Mesothelial cell of epicardium (in vitro differentiated cells): ENCODE results near the gene PLEKHN1. TPM values are rescaled to one million over a fixed set of nuclear protein-coding genes. Genes with fewer than 3 reads are reported as not detected.
A peak's percentile ranks its signal among the peaks of the same experiment; 100 is the strongest.

ENCODE experiments used
- DNase-seq, 2 experiments: peaks; one replicate each; pipeline ENCODE4 v3.0.0; 2021; ENCODE audit warnings: low spot score in 2 of 2; ENCODE audit not compliant: unreplicated experiment in 2 of 2
- H3K27ac Mint-ChIP-seq: 2 replicates; pipeline ENCODE4 v1.8.0; 2021; ENCODE audit warnings: mixed read lengths
- H3K27me3 Mint-ChIP-seq: 2 replicates; pipeline ENCODE4 v1.8.0; 2021; ENCODE audit warnings: low read depth, mixed read lengths
- H3K36me3 Mint-ChIP-seq: 2 replicates; pipeline ENCODE4 v1.8.0; 2021; ENCODE audit warnings: mixed read lengths
- H3K4me1 Mint-ChIP-seq: 2 replicates; pipeline ENCODE4 v1.8.0; 2021; ENCODE audit warnings: mixed read lengths
- H3K4me3 Mint-ChIP-seq: 2 replicates; pipeline ENCODE4 v1.8.0; 2021; ENCODE audit warnings: mild to moderate bottlenecking, moderate library complexity, mixed read lengths
- H3K9me3 Mint-ChIP-seq: 2 replicates; pipeline ENCODE4 v1.8.0; 2021; ENCODE audit warnings: mixed read lengths
- total RNA-seq: library from RNA; stranded (reverse); gene quantifications from 3 replicates; pipeline ENCODE4 v1.2.1, GENCODE V29; 2021
- TF ChIP-seq, protein P1 (sequence below): fragments of 200-600 bp; sonication (generic); IDR thresholded peaks from one replicate; pipeline ENCODE4 v1.5.0; 2021; ENCODE audit warnings: antibody characterized with exemption; ENCODE audit not compliant: unreplicated experiment

PLEKHN1 gene
- total RNA-seq, 1 donor from 2014 or later: 34.4 TPM

DNA sequence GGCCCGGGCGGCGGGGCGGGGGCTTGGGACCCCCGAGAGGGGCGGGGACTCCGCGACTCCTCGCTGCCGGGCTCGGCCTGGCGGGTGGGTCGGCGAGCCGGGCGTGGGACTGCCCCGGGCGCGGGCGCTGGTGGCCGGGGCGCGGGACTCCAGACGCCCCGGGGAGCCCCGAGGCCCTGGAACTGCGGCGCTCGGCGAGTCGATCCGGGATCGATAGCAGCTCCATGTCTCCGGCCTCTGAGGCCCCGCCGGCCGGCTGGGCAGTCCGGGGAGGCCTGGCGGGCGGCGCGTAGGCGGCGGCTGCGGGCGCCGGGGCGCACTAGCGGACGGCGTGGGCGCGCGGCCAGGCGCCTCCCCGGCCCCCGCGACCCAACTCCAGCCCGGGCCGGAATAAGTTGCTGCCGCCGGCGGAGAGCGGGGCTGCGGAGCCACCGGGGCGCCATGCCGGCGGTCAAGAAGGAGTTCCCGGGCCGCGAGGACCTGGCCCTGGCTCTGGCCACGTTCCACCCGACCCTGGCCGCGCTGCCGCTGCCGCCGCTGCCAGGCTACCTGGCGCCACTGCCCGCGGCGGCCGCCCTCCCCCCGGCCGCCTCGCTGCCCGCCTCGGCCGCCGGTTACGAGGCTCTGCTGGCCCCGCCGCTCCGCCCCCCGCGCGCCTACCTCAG lies 42.2 kb upstream of the PLEKHN1 start:
- Mint-ChIP-seq H3K27me3 (no peaks in the 10 kb centered on the region), H3K27ac (no peak overlapping the region), H3K36me3 (peaks cover 5% of the 10 kb centered on the region), H3K4me3 (peak overlapping the region; percentile 72), H3K4me1 (peaks cover 59% of the 10 kb centered on the region), H3K9me3 (no peaks in the 10 kb centered on the region)
- TF ChIP-seq, protein P1, sequence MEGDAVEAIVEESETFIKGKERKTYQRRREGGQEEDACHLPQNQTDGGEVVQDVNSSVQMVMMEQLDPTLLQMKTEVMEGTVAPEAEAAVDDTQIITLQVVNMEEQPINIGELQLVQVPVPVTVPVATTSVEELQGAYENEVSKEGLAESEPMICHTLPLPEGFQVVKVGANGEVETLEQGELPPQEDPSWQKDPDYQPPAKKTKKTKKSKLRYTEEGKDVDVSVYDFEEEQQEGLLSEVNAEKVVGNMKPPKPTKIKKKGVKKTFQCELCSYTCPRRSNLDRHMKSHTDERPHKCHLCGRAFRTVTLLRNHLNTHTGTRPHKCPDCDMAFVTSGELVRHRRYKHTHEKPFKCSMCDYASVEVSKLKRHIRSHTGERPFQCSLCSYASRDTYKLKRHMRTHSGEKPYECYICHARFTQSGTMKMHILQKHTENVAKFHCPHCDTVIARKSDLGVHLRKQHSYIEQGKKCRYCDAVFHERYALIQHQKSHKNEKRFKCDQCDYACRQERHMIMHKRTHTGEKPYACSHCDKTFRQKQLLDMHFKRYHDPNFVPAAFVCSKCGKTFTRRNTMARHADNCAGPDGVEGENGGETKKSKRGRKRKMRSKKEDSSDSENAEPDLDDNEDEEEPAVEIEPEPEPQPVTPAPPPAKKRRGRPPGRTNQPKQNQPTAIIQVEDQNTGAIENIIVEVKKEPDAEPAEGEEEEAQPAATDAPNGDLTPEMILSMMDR: no peak
- no peak for DNase-seq

DNA sequence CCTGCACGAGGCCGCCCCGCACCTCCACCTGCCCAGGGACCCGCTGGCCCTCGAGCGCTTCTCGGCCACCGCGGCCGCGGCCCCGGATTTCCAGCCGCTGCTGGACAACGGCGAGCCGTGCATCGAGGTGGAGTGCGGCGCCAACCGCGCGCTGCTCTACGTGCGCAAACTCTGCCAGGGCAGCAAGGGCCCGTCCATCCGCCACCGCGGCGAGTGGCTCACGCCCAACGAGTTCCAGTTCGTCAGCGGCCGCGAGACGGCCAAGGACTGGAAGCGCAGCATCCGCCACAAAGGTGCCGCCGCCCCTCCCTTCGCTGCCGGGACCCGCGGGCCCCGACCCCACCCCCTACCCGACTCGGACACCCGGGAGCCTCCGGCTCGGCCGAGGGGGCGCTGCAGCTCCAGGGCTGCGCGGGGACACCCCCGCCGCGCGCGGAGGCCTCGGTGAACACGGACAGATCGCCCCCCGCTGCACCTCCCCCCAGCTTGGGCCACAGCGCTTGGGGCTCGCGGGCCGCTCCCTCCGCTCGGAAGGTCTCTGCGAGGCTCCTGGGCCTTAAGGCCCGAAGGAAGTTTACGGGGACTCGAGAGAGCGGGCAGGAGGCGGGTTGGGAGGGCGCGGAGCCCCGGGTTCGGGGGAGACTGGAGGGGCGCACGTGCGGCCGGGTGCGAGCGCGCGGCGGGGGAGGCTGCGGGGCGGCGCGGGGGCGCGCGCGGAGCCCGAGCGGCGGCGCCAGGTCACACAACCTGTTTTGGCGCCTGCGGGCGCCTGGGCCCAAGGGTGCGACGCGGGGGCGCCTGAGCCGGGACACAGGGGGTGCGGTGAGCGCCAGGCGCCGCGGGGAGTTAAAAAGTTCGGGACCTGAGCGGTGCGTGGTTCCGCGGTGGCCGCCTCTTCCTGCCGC lies 41.4 kb upstream of the PLEKHN1 start:
- TF ChIP-seq, protein P1: no peak
- Mint-ChIP-seq H3K4me3 (peak overlapping the region; percentile 78), H3K36me3 (peaks cover 5% of the 10 kb centered on the region), H3K4me1 (peaks cover 61% of the 10 kb centered on the region), H3K27me3 (no peaks in the 10 kb centered on the region), H3K27ac (no peak overlapping the region), H3K9me3 (no peaks in the 10 kb centered on the region)
- no peak for DNase-seq

- Mint-ChIP-seq H3K4me3 (peak overlapping the region; percentile 78), H3K36me3 (peaks cover 5% of the 10 kb centered on the region), H3K27ac (peak overlapping the region; percentile 50), H3K9me3 (no peaks in the 10 kb centered on the region), H3K27me3 (no peaks in the 10 kb centered on the region), H3K4me1 (peaks cover 53% of the 10 kb centered on the region)
- no peak for DNase-seq
- TF ChIP-seq, protein P1: no peak
Measured at GRCh38 chr1:925561-926421, 40.5 kb upstream of the PLEKHN1 start.

GRCh38 chr1:927234-927633 lies 39.0 kb upstream of the PLEKHN1 start:
- peaks cover 9% of the 10 kb centered on the region for H3K36me3 Mint-ChIP-seq
- H3K4me3 Mint-ChIP-seq: peak overlapping the region; percentile 78
- H3K27me3 Mint-ChIP-seq: no peaks in the 10 kb centered on the region
- no peak overlapping the region for H3K27ac Mint-ChIP-seq
- TF ChIP-seq, protein P1: no peak
- H3K4me1 Mint-ChIP-seq: peaks cover 53% of the 10 kb centered on the region
- no peak for DNase-seq
- no peaks in the 10 kb centered on the region for H3K9me3 Mint-ChIP-seq

- peaks cover 53% of the 10 kb centered on the region for H3K4me1 Mint-ChIP-seq
- no peaks in the 10 kb centered on the region for H3K27me3 Mint-ChIP-seq
- no peak overlapping the region for H3K27ac Mint-ChIP-seq
- peak overlapping the region; percentile 78 for H3K4me3 Mint-ChIP-seq
- H3K36me3 Mint-ChIP-seq: peaks cover 9% of the 10 kb centered on the region
- TF ChIP-seq, protein P1: no peak
- H3K9me3 Mint-ChIP-seq: no peaks in the 10 kb centered on the region
- no peak for DNase-seq
Measured at GRCh38 chr1:927748-928147, 38.5 kb upstream of the PLEKHN1 start.
